Neural cell (in vitro differentiated cells): ENCODE results near the gene FAM174C. TPM values are rescaled to one million over a fixed set of nuclear protein-coding genes. Genes with fewer than 3 reads are reported as not detected.

Experiments
- H2AFZ ChIP-seq: fragments of 200-600, 300-800 bp; sonication (generic), shearing (Covaris generic); 2 replicates; pipeline ENCODE4 v1.6.0; 2014; ENCODE audit warnings: low read depth, mild to moderate bottlenecking, antibody characterized with exemption, low read length, moderate library complexity
- H3F3A ChIP-seq: fragments of 200-600 bp; shearing (Covaris generic); 2 replicates; pipeline ENCODE4 v1.6.1; 2016; ENCODE audit warnings: mild to moderate bottlenecking, moderate library complexity, mixed read lengths, antibody characterized with exemption, low read length; ENCODE audit not compliant: insufficient read depth, poor library complexity, severe bottlenecking
- H3K27ac ChIP-seq: fragments of 200-600, 300-800 bp; sonication (generic), shearing (Covaris generic); 2 replicates; pipeline ENCODE4 v1.5.1; 2014; ENCODE audit warnings: mild to moderate bottlenecking, low read length, moderate library complexity
- H3K27me3 ChIP-seq: fragments of 300-800, 200-600 bp; sonication (generic), shearing (Covaris generic); 2 replicates; pipeline ENCODE4 v1.6.0; 2014; ENCODE audit warnings: mild to moderate bottlenecking, low read depth, low read length, moderate library complexity; ENCODE audit not compliant: insufficient read depth
- H3K36me3 ChIP-seq: fragments of 300-800, 200-600 bp; sonication (generic), shearing (Covaris generic); 2 replicates; pipeline ENCODE4 v1.5.1; 2014; ENCODE audit warnings: mild to moderate bottlenecking, antibody characterized with exemption, low read length, moderate library complexity; ENCODE audit not compliant: insufficient read depth
- H3K4me2 ChIP-seq: fragments of 300-800, 200-600 bp; sonication (generic), shearing (Covaris generic); 2 replicates; pipeline ENCODE4 v1.6.0; 2014; ENCODE audit warnings: mild to moderate bottlenecking, low read length
- H3K4me3 ChIP-seq: fragments of 300-800, 200-600 bp; sonication (generic), shearing (Covaris generic); 2 replicates; pipeline ENCODE4 v1.5.1; 2014; ENCODE audit warnings: mild to moderate bottlenecking, low read length, moderate library complexity
- H3K79me2 ChIP-seq: fragments of 200-600 bp; shearing (Covaris generic); replicated peaks from 2 replicates; pipeline ENCODE4 v1.6.0; 2014; ENCODE audit warnings: mild to moderate bottlenecking, low read length, moderate library complexity; ENCODE audit not compliant: insufficient read depth
- H3K9ac ChIP-seq: fragments of 300-800, 200-600 bp; sonication (generic), shearing (Covaris generic); 2 replicates; pipeline ENCODE4 v1.6.1; 2016; ENCODE audit warnings: mild to moderate bottlenecking, low read length, mixed read lengths
- H3K9me2 ChIP-seq: fragments of 200-600 bp; shearing (Covaris generic); 2 replicates; pipeline ENCODE4 v1.6.1; 2016; ENCODE audit warnings: mild to moderate bottlenecking, low read length, mixed read lengths; ENCODE audit not compliant: insufficient read depth
- H3K9me3 ChIP-seq: fragments of 200-600, 300-800 bp; sonication (generic), shearing (Covaris generic); 2 replicates; pipeline ENCODE4 v1.6.1; 2016; ENCODE audit warnings: mild to moderate bottlenecking, mixed run types, low read length, moderate library complexity, mixed read lengths
- H4K20me1 ChIP-seq: fragments of 200-600 bp; shearing (Covaris generic); 2 replicates; pipeline ENCODE4 v1.6.1; 2016; ENCODE audit warnings: mild to moderate bottlenecking, mixed run types; ENCODE audit not compliant: insufficient read depth
- CTCF ChIP-seq: fragments of 450-650 bp; IDR thresholded peaks from 2 replicates; pipeline ENCODE4 v1.5.1; 2014; ENCODE audit warnings: antibody characterized with exemption, mild to moderate bottlenecking, moderate library complexity; ENCODE audit not compliant: poor library complexity, severe bottlenecking
- EP300 ChIP-seq: fragments of 450-650 bp; conservative IDR thresholded peaks from 2 replicates; pipeline ENCODE4 v1.6.1; 2014; ENCODE audit warnings: antibody characterized with exemption, mild to moderate bottlenecking, moderate library complexity; ENCODE audit not compliant: poor library complexity, severe bottlenecking
- EZH2 ChIP-seq: fragments of 200-600, 300-800 bp; shearing (Covaris generic), sonication (generic); IDR thresholded peaks from 2 replicates; pipeline ENCODE4 v1.6.1; 2014; ENCODE audit warnings: antibody characterized with exemption, low read length, borderline replicate concordance, mild to moderate bottlenecking; ENCODE audit not compliant: insufficient read depth, poor library complexity, severe bottlenecking
- MXI1 ChIP-seq: fragments of 450-650 bp; conservative IDR thresholded peaks from 2 replicates; pipeline ENCODE4 v1.6.1; 2014; ENCODE audit warnings: antibody characterized with exemption, mild to moderate bottlenecking; ENCODE audit not compliant: poor library complexity, severe bottlenecking
- POLR2AphosphoS5 ChIP-seq: IDR thresholded peaks from 2 replicates; pipeline ENCODE4 v1.6.1; 2012
- RAD21 ChIP-seq: fragments of 450-650 bp; conservative IDR thresholded peaks from 2 replicates; pipeline ENCODE4 v1.6.1; 2014; ENCODE audit warnings: antibody characterized with exemption, mild to moderate bottlenecking, moderate library complexity
- REST ChIP-seq: IDR thresholded peaks from 2 replicates; pipeline ENCODE4 v1.6.1; 2012; ENCODE audit warnings: borderline replicate concordance
- SMC3 ChIP-seq: fragments of 450-650 bp; conservative IDR thresholded peaks from 2 replicates; pipeline ENCODE4 v1.6.1; 2014; ENCODE audit warnings: antibody characterized with exemption, mild to moderate bottlenecking, moderate library complexity; ENCODE audit not compliant: poor library complexity
- TAF1 ChIP-seq: IDR thresholded peaks from 2 replicates; pipeline ENCODE4 v1.6.1; 2012; ENCODE audit warnings: low read depth
- polyA plus RNA-seq: library from polyadenylated mRNA; depleted of rRNA; stranded (reverse); fragments of >200 nt; gene quantifications from 2 replicates; pipeline ENCODE4 v1.2.3, GENCODE V29; 2014

FAM174C gene
- polyA plus RNA-seq, 1 donor from 2014 or later = 28.4 TPM

DNA sequence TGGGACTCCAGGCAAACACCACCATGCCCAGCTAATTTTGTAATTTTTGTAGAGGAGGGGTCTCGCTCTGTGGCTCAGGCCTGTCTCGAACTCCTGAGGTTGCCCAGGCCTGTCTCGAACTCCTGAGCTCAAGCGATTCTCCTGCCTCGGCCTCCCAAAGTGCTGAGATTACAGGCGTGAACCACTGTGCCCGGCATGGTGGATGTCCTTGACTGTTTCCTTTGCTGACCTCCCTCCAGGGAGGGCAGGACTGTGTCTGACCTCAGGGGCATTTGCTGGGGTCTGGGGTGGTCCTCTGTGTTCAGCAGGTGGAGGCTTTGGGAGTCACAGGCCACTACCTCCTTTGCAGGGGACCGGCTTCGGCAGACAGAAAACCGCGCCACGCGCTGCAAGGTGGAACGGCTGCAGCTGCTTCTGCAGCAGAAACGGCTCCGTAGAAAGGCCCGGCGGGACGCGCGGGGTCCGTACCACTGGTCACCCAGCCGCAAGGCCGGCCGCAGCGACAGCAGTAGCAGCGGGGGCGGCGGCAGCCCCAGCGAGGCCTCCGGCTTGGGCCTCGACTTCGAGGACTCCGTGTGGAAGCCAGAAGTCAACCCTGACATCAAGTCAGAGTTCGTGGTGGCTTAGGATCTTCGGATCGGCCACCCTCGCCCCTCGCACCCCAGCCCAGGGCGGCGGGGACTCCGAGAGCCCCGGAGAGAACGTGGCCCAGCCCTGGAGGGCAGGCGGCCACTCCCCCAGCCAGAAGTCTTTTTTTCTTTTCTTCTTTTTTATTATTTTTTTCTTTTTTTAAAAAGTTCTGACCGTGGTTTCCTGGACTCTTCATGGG is 18.5 kb upstream of the FAM174C start:
- Histone ChIP-seq H2AFZ (no peak overlapping the region), H4K20me1 (peaks cover 4% of the 10 kb centered on the region), H3K27me3 (no peaks in the 10 kb centered on the region), H3K79me2 (peaks cover 68% of the 10 kb centered on the region), H3K4me2 (no peak overlapping the region), H3K9me2 (no peaks in the 10 kb centered on the region), H3K4me3 (no peak overlapping the region), H3K9me3 (no peaks in the 10 kb centered on the region), H3K36me3 (no peaks in the 10 kb centered on the region), H3K27ac (no peak overlapping the region), H3F3A (no peaks in the 10 kb centered on the region), H3K9ac (no peak overlapping the region)
- no peak for TF ChIP-seq REST
- TF ChIP-seq SMC3 = no peak
- TF ChIP-seq EP300 = no peak
- no peak for TF ChIP-seq CTCF
- TF ChIP-seq EZH2 = no peak
- peak; percentile 33 for TF ChIP-seq POLR2AphosphoS5

- Histone ChIP-seq H3K36me3 (no peaks in the 10 kb centered on the region), H2AFZ (no peak overlapping the region), H3K9ac (peak overlapping the region; percentile 31), H3K27me3 (no peaks in the 10 kb centered on the region), H3K9me2 (no peaks in the 10 kb centered on the region), H3F3A (no peaks in the 10 kb centered on the region), H3K9me3 (no peaks in the 10 kb centered on the region), H3K4me3 (no peak overlapping the region), H3K27ac (no peak overlapping the region), H4K20me1 (peaks cover 4% of the 10 kb centered on the region), H3K4me2 (no peak overlapping the region), H3K79me2 (peaks cover 61% of the 10 kb centered on the region)
- no peak for TF ChIP-seq SMC3
- no peak for TF ChIP-seq CTCF
- no peak for TF ChIP-seq RAD21
- no peak for TF ChIP-seq EP300
- no peak for TF ChIP-seq EZH2
- TF ChIP-seq MXI1 = no peak
- no peak for TF ChIP-seq POLR2AphosphoS5
- no peak for TF ChIP-seq TAF1
- TF ChIP-seq REST = no peak
These were observed 17.7 kb upstream of the FAM174C start for GRCh38 chr19:1257475-1258162.
